ENCODE measurements around the gene SLC7A8. TPM values are rescaled to one million over a fixed set of nuclear protein-coding genes. Genes with fewer than 3 reads are reported as not detected.

The SLC7A8 gene
- total RNA-seq, 4 donors from 2014 or later = 26.2 to 41.4 (median 37.5) TPM

GRCh38 chr14:23148591-23149249 is 34.7 kb downstream of the SLC7A8 start:
- no peak overlapping the region for H3K4me3 ChIP-seq
- peaks cover 0 to 6% (median 0%) of the 10 kb centered on the region in 3 donors for H3K36me3 ChIP-seq
- no peak overlapping the region for H3K27ac ChIP-seq
- no peak for TF ChIP-seq CTCF (IDR thresholded peaks at IDR 0.05)
- no peak for TF ChIP-seq EP300 (IDR thresholded peaks at IDR 0.05)
- TF ChIP-seq POLR2A (IDR thresholded peaks at IDR 0.05) = no peak
- peaks cover 0 to 11% (median 1%) of the 10 kb centered on the region in 4 donors for H3K4me1 ChIP-seq
- WGBS, 2 donors = 88 to 92% methylated on average over 5 of the region's 5 CpGs
- no peak for DNase-seq (ENCODE audit: low spot score in 2 of 2)
- H3K27me3 ChIP-seq = no peaks in the 10 kb centered on the region
- H3K9me3 ChIP-seq = no peaks in the 10 kb centered on the region

- WGBS, 2 donors = 100% methylated on average over 1 of the region's 1 CpG
- peaks cover 0 to 5% (median 0%) of the 10 kb centered on the region in 4 donors for H3K4me1 ChIP-seq
- no peaks in the 10 kb centered on the region for H3K9me3 ChIP-seq
- no peaks in the 10 kb centered on the region for H3K27me3 ChIP-seq
- H3K36me3 ChIP-seq = peaks cover 0 to 6% (median 0%) of the 10 kb centered on the region in 3 donors
- TF ChIP-seq CTCF (IDR thresholded peaks at IDR 0.05) (no peak), POLR2A (IDR thresholded peaks at IDR 0.05) (no peak), EP300 (IDR thresholded peaks at IDR 0.05) (no peak)
- H3K27ac ChIP-seq = no peak overlapping the region
- no peak overlapping the region for H3K4me3 ChIP-seq
- no peak for DNase-seq (ENCODE audit: low spot score in 2 of 2)
Observed at GRCh38 chr14:23147676-23148075, 35.8 kb downstream of the SLC7A8 start.

- no peak overlapping the region for H3K4me3 ChIP-seq
- peak overlapping the region in 2 of 4 donors; percentile 52 to 70 for H3K27ac ChIP-seq
- no peaks in the 10 kb centered on the region for H3K4me1 ChIP-seq
Observed at GRCh38 chr14:23146980-23147379, 36.5 kb downstream of the SLC7A8 start.

GRCh38 chr14:23146351-23146910 is 37.0 kb downstream of the SLC7A8 start:
- no peak for DNase-seq (ENCODE audit: low spot score in 2 of 2)
- Histone ChIP-seq H3K9me3 (no peaks in the 10 kb centered on the region), H3K4me3 (no peak overlapping the region), H3K27ac (peak overlapping the region in 3 of 4 donors; percentile 52 to 70 (median 60)), H3K36me3 (peaks cover 0 to 6% (median 0%) of the 10 kb centered on the region in 3 donors), H3K4me1 (no peaks in the 10 kb centered on the region), H3K27me3 (no peaks in the 10 kb centered on the region)
- TF ChIP-seq POLR2A (IDR thresholded peaks at IDR 0.05) (no peak), CTCF (IDR thresholded peaks at IDR 0.05) (no peak), EP300 (IDR thresholded peaks at IDR 0.05) (no peak)
- 81 to 89% methylated on average over 2 of the region's 2 CpGs for WGBS, 2 donors

More at GRCh38 chr14:23146980-23147379, 36.5 kb downstream of the SLC7A8 start:
- Histone ChIP-seq H3K36me3 (peaks cover 0 to 6% (median 0%) of the 10 kb centered on the region in 3 donors), H3K9me3 (no peaks in the 10 kb centered on the region), H3K27me3 (no peaks in the 10 kb centered on the region)
- no peak for DNase-seq (ENCODE audit: low spot score in 2 of 2)
- TF ChIP-seq EP300 (IDR thresholded peaks at IDR 0.05) (no peak), POLR2A (IDR thresholded peaks at IDR 0.05) (no peak), CTCF (IDR thresholded peaks at IDR 0.05) (no peak)
- 90 to 96% methylated on average over 4 of the region's 4 CpGs for WGBS, 2 donors

- Histone ChIP-seq H3K36me3 (peaks cover 0 to 6% (median 0%) of the 10 kb centered on the region in 3 donors), H3K4me1 (no peaks in the 10 kb centered on the region), H3K27ac (peak overlapping the region in 2 of 4 donors; percentile 60 to 70), H3K4me3 (no peak overlapping the region), H3K9me3 (no peaks in the 10 kb centered on the region), H3K27me3 (no peaks in the 10 kb centered on the region)
- DNase-seq (ENCODE audit: low spot score in 2 of 2) = peak in 1 of 2 donors; percentile 42
- WGBS, 2 donors = 66 to 69% methylated on average over 4 of the region's 4 CpGs
- TF ChIP-seq CTCF (IDR thresholded peaks at IDR 0.05) (no peak), EP300 (IDR thresholded peaks at IDR 0.05) (peak in 1 of 2 donors; percentile 59)
Observed at GRCh38 chr14:23145794-23146350, 37.6 kb downstream of the SLC7A8 start.

Data from tibial nerve (tissue), 4 donors.